HepG2 (cell line): ENCODE measurements around the gene GRPEL2. TPM values are rescaled to one million over a fixed set of nuclear protein-coding genes. Genes with fewer than 3 reads are reported as not detected.

Source experiments
- ATF7 ChIP-seq, 2 experiments: fragments of 450-650 bp in 1 of 2; sonication (generic) in 1 of 2; formaldehyde crosslinking in 1 of 2; IDR thresholded peaks; 2 replicates each; pipeline versions ENCODE4 v1.4.0 to v1.6.1; 2016 to 2020; ENCODE audit warnings: antibody characterized with exemption in 1 of 2, mild to moderate bottlenecking in 1 of 2, missing genetic modification reagents in 1 of 2
- CCDC6 ChIP-seq: sonication (generic); formaldehyde crosslinking; IDR thresholded peaks from 2 replicates; pipeline ENCODE4 v1.8.1; 2022; ENCODE audit warnings: mild to moderate bottlenecking, missing genetic modification reagents, moderate library complexity
- CREB1 ChIP-seq, 2 experiments: fragments of 450-650 bp in 1 of 2; IDR thresholded peaks; 2 replicates each; pipeline ENCODE4 v1.6.1; 2016 to 2017; ENCODE audit warnings: control low read depth in 1 of 2, mild to moderate bottlenecking in 1 of 2, missing compliant biosample characterization in 1 of 2, missing genetic modification characterization in 1 of 2
- FOSL1 ChIP-seq: sonication (generic); formaldehyde crosslinking; IDR thresholded peaks from 2 replicates; pipeline ENCODE4 v1.9.0; 2021; ENCODE audit warnings: missing genetic modification reagents, borderline replicate concordance
- FOSL2 ChIP-seq: sonication (generic); formaldehyde crosslinking; IDR thresholded peaks from 2 replicates; pipeline ENCODE4 v1.4.0; 2020; ENCODE audit warnings: missing genetic modification reagents
- FOXK2 ChIP-seq: fragments of 450-650 bp; IDR thresholded peaks from 2 replicates; pipeline ENCODE4 v1.6.1; 2016
- STAT5B ChIP-seq: sonication (generic); formaldehyde crosslinking; IDR thresholded peaks from 2 replicates; pipeline ENCODE4 v1.4.0; 2020; ENCODE audit warnings: missing genetic modification reagents
- ZNF431 ChIP-seq: sonication (generic); formaldehyde crosslinking; IDR thresholded peaks from 2 replicates; pipeline ENCODE4 v1.9.0; 2022; ENCODE audit warnings: missing genetic modification reagents, low read depth, mild to moderate bottlenecking, borderline replicate concordance
- ZNF891 ChIP-seq: sonication (generic); formaldehyde crosslinking; IDR thresholded peaks from 2 replicates; pipeline ENCODE4 v1.5.0; 2020; ENCODE audit warnings: mild to moderate bottlenecking, missing genetic modification reagents
- polyA plus RNA-seq, 8 experiments: library from polyadenylated mRNA; depleted of rRNA in 3 of 8; stranded (reverse) in 7 of 8; unstranded in 1 of 8; fragments of >200 nt; fragmentation: Illumina TruSeq in 4 of 8; extraction: Trizol in 4 of 8; gene quantifications; 2 replicates each; pipeline versions ENCODE4 v1.2.1 to v1.2.3, GENCODE V29; 2011 to 2016; ENCODE audit warnings: low read depth in 4 of 8, missing spikeins in 1 of 8, mixed read lengths in 1 of 8; ENCODE audit not compliant: insufficient read depth in 1 of 8
- total RNA-seq, 5 experiments: library from RNA; depleted of rRNA; stranded (reverse); fragments of >200 nt; fragmentation: Illumina TruSeq; extraction: Trizol; gene quantifications; 2 replicates each; pipeline ENCODE4 v1.2.3, GENCODE V29; 2016; ENCODE audit warnings: low read depth in 1 of 5
- TF ChIP-seq, protein P1 (sequence below): sonication (generic); formaldehyde crosslinking; IDR thresholded peaks from 2 replicates; pipeline ENCODE4 v1.5.1; 2020; ENCODE audit warnings: missing genetic modification reagents, mild to moderate bottlenecking, borderline replicate concordance
- TF ChIP-seq, protein P2 (sequence below): sonication (generic); formaldehyde crosslinking; IDR thresholded peaks from 2 replicates; pipeline ENCODE4 v1.5.0; 2020; ENCODE audit warnings: missing genetic modification reagents
- TF ChIP-seq, protein P3 (sequence below): sonication (generic); formaldehyde crosslinking; IDR thresholded peaks from 2 replicates; pipeline ENCODE4 v1.4.0; 2020; ENCODE audit warnings: mild to moderate bottlenecking, missing genetic modification reagents
- TF ChIP-seq, protein P4 (sequence below): sonication (generic); formaldehyde crosslinking; IDR thresholded peaks from one replicate; pipeline ENCODE4 v1.5.1; 2020; ENCODE audit warnings: mild to moderate bottlenecking, missing genetic modification reagents; ENCODE audit errors: not compliant biosample characterization

Gene GRPEL2
- total and polyA plus RNA-seq, 2 of the 13 experiments (the other 11 are each of a cell fraction or from before 2014, with no cell fraction given): 13.1 to 16.6 TPM

DNA sequence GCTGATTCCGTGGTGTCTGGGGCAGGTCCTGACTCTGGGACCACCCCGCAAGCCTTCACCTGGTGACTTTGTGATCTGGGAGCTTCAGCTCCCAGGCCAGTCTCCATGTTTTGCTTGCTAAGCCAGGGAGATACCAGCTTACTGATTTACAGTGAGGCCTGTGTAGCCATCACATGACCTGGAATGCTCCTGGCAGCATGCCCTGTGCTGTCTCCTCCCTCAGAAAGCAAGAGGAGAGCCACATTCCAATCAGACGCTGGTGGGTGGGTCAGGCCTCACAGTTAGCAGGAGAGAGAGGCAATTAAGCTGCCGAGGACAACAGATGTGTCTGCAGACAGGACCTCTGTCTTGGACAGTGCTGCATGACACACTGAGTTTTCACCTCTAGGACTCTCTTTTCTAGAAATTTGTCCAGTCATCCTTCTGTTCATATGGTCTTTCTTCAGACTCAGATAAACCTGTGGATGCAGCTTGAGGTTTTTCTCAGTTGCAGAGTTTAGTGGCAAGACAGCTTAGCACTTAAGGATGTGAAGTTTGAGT lies 24.4 kb upstream of the GRPEL2 start (continued):
- TF ChIP-seq, protein P1, sequence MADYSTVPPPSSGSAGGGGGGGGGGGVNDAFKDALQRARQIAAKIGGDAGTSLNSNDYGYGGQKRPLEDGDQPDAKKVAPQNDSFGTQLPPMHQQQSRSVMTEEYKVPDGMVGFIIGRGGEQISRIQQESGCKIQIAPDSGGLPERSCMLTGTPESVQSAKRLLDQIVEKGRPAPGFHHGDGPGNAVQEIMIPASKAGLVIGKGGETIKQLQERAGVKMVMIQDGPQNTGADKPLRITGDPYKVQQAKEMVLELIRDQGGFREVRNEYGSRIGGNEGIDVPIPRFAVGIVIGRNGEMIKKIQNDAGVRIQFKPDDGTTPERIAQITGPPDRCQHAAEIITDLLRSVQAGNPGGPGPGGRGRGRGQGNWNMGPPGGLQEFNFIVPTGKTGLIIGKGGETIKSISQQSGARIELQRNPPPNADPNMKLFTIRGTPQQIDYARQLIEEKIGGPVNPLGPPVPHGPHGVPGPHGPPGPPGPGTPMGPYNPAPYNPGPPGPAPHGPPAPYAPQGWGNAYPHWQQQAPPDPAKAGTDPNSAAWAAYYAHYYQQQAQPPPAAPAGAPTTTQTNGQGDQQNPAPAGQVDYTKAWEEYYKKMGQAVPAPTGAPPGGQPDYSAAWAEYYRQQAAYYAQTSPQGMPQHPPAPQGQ (CRISPR knock-in tag): no peak
- TF ChIP-seq FOXK2 (peak; percentile 32; the same call in 1 of the 2 replicates), ATF7 (IDR thresholded peaks at IDR 0.05) (no peak), ATF7 (CRISPR knock-in tag; IDR thresholded peaks at IDR 0.05) (no peak), FOSL1 (no peak), CREB1 (IDR thresholded peaks at IDR 0.05) (no peak), CREB1 (CRISPR knock-in tag; IDR thresholded peaks at IDR 0.05) (peak; percentile 50; the same call in 1 of the 2 replicates), FOSL2 (CRISPR knock-in tag) (peak; percentile 23; the same call in 1 of the 2 replicates), CCDC6 (CRISPR knock-in tag) (no peak), STAT5B (CRISPR knock-in tag) (no peak), ZNF891 (no peak), ZNF431 (CRISPR knock-in tag) (no peak)
- TF ChIP-seq, protein P2, sequence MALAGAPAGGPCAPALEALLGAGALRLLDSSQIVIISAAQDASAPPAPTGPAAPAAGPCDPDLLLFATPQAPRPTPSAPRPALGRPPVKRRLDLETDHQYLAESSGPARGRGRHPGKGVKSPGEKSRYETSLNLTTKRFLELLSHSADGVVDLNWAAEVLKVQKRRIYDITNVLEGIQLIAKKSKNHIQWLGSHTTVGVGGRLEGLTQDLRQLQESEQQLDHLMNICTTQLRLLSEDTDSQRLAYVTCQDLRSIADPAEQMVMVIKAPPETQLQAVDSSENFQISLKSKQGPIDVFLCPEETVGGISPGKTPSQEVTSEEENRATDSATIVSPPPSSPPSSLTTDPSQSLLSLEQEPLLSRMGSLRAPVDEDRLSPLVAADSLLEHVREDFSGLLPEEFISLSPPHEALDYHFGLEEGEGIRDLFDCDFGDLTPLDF: no peak
- TF ChIP-seq, protein P3, sequence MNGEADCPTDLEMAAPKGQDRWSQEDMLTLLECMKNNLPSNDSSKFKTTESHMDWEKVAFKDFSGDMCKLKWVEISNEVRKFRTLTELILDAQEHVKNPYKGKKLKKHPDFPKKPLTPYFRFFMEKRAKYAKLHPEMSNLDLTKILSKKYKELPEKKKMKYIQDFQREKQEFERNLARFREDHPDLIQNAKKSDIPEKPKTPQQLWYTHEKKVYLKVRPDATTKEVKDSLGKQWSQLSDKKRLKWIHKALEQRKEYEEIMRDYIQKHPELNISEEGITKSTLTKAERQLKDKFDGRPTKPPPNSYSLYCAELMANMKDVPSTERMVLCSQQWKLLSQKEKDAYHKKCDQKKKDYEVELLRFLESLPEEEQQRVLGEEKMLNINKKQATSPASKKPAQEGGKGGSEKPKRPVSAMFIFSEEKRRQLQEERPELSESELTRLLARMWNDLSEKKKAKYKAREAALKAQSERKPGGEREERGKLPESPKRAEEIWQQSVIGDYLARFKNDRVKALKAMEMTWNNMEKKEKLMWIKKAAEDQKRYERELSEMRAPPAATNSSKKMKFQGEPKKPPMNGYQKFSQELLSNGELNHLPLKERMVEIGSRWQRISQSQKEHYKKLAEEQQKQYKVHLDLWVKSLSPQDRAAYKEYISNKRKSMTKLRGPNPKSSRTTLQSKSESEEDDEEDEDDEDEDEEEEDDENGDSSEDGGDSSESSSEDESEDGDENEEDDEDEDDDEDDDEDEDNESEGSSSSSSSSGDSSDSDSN (CRISPR knock-in tag): no peak
- TF ChIP-seq, protein P4, sequence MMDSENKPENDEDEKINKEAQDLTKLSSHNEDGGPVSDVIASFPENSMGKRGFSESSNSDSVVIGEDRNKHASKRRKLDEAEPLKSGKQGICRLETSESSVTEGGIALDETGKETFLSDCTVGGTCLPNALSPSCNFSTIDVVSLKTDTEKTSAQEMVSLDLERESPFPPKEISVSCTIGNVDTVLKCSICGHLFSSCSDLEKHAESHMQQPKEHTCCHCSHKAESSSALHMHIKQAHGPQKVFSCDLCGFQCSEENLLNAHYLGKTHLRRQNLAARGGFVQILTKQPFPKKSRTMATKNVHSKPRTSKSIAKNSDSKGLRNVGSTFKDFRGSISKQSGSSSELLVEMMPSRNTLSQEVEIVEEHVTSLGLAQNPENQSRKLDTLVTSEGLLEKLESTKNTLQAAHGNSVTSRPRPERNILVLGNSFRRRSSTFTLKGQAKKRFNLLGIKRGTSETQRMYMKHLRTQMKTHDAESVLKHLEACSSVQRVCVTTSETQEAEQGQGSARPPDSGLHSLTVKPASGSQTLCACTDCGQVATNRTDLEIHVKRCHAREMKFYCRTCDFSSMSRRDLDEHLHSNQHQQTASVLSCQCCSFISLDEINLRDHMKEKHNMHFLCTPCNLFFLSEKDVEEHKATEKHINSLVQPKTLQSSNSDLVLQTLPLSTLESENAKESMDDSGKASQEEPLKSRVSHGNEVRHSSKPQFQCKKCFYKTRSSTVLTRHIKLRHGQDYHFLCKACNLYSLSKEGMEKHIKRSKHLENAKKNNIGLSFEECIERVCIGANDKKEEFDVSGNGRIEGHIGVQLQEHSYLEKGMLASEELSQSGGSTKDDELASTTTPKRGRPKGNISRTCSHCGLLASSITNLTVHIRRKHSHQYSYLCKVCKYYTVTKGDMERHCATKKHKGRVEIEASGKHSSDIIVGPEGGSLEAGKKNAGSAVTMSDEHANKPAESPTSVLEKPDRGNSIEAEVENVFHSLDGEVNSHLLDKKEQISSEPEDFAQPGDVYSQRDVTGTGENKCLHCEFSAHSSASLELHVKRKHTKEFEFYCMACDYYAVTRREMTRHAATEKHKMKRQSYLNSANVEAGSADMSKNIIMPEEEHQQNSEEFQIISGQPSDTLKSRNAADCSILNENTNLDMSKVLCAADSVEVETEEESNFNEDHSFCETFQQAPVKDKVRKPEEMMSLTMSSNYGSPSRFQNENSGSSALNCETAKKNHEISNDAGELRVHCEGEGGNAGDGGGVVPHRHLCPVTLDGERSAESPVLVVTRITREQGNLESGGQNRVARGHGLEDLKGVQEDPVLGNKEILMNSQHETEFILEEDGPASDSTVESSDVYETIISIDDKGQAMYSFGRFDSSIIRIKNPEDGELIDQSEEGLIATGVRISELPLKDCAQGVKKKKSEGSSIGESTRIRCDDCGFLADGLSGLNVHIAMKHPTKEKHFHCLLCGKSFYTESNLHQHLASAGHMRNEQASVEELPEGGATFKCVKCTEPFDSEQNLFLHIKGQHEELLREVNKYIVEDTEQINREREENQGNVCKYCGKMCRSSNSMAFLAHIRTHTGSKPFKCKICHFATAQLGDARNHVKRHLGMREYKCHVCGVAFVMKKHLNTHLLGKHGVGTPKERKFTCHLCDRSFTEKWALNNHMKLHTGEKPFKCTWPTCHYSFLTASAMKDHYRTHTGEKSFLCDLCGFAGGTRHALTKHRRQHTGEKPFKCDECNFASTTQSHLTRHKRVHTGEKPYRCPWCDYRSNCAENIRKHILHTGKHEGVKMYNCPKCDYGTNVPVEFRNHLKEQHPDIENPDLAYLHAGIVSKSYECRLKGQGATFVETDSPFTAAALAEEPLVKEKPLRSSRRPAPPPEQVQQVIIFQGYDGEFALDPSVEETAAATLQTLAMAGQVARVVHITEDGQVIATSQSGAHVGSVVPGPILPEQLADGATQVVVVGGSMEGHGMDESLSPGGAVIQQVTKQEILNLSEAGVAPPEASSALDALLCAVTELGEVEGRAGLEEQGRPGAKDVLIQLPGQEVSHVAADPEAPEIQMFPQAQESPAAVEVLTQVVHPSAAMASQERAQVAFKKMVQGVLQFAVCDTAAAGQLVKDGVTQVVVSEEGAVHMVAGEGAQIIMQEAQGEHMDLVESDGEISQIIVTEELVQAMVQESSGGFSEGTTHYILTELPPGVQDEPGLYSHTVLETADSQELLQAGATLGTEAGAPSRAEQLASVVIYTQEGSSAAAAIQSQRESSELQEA (CRISPR knock-in tag): no peak
